Thoracic aorta (tissue), 2 donors: ENCODE data around the gene PDPN. TPM values are rescaled to one million over a fixed set of nuclear protein-coding genes. Genes with fewer than 3 reads are reported as not detected.

Experiments used
- ATAC-seq: fragments of 150-250 bp; one replicate; pipeline ENCODE4 v1.8.0; 2017; ENCODE audit warnings: low read depth; ENCODE audit not compliant: insufficient number of reproducible peaks, low FRiP score
- DNase-seq: peaks from one replicate; pipeline ENCODE4 v3.0.0-alpha.2; 2020; ENCODE audit warnings: low spot score
- H3K27ac ChIP-seq, 2 donors: fragments of 200-600 bp; sonication (generic); 1 replicate in 1 of 2; 2 replicates in 1 of 2; pipeline ENCODE4 v1.5.1; 2016; ENCODE audit warnings: mild to moderate bottlenecking in 2 of 2, moderate library complexity in 2 of 2
- H3K27me3 ChIP-seq: fragments of 200-600 bp; sonication (generic); replicated peaks from 2 replicates; pipeline ENCODE4 v1.6.0; 2016; ENCODE audit warnings: mild to moderate bottlenecking; ENCODE audit not compliant: insufficient read depth
- H3K36me3 ChIP-seq: fragments of 200-600 bp; sonication (generic); one replicate; pipeline ENCODE4 v1.5.1; 2016
- H3K4me1 ChIP-seq, 2 donors: fragments of 200-600 bp; sonication (generic); 1 replicate in 1 of 2; 2 replicates in 1 of 2; pipeline versions ENCODE4 v1.5.1 to v1.6.0; 2016; ENCODE audit warnings: low read depth in 2 of 2, mild to moderate bottlenecking in 1 of 2; ENCODE audit not compliant: control insufficient read depth in 1 of 2
- H3K4me3 ChIP-seq: fragments of 200-600 bp; sonication (generic); 2 replicates; pipeline ENCODE4 v1.5.1; 2016; ENCODE audit warnings: mild to moderate bottlenecking
- H3K9me3 ChIP-seq: fragments of 200-600 bp; sonication (generic); 2 replicates; pipeline ENCODE4 v1.5.1; 2016
- total RNA-seq, 2 donors: library from RNA; depleted of rRNA; stranded (reverse); fragments of >200 nt; gene quantifications; one replicate each; pipeline versions ENCODE4 v1.1.0 to v1.2.3, GENCODE V29; 2016
- TF ChIP-seq, protein P1 (sequence below): fragments of 200-600 bp; sonication (generic); IDR thresholded peaks from one replicate; pipeline ENCODE4 v1.5.1; 2019; ENCODE audit warnings: antibody characterized with exemption

PDPN gene
- total RNA-seq, 2 donors from 2014 or later = 13.8 to 20.7 TPM

DNA sequence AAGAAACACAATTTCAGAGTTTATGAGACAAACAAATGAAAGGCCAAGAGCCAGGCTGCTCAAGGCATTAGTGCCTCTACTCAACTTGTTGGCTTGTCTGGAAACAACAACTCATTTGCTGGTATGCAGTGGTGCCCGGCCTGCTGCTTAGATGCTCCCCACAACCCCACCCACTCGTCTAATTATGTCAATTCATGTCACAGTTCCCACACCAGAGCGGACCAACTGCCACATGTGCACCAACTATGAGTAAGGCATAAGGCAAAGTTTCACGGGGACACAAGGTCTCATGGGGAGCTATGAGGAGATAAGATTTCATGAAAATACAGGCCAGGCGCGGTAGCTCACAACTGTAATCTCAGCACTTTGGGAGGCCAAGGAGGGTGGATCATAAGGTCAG, 35.4 kb upstream of the PDPN start:
- DNase-seq (no peak), ATAC-seq (no peak)
- Histone ChIP-seq H3K36me3 (no peaks in the 10 kb centered on the region), H3K4me1 (no peaks in the 10 kb centered on the region), H3K27ac (no peak overlapping the region), H3K4me3 (no peak overlapping the region), H3K27me3 (no peaks in the 10 kb centered on the region), H3K9me3 (no peaks in the 10 kb centered on the region)
- TF ChIP-seq, protein P1, sequence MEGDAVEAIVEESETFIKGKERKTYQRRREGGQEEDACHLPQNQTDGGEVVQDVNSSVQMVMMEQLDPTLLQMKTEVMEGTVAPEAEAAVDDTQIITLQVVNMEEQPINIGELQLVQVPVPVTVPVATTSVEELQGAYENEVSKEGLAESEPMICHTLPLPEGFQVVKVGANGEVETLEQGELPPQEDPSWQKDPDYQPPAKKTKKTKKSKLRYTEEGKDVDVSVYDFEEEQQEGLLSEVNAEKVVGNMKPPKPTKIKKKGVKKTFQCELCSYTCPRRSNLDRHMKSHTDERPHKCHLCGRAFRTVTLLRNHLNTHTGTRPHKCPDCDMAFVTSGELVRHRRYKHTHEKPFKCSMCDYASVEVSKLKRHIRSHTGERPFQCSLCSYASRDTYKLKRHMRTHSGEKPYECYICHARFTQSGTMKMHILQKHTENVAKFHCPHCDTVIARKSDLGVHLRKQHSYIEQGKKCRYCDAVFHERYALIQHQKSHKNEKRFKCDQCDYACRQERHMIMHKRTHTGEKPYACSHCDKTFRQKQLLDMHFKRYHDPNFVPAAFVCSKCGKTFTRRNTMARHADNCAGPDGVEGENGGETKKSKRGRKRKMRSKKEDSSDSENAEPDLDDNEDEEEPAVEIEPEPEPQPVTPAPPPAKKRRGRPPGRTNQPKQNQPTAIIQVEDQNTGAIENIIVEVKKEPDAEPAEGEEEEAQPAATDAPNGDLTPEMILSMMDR = no peak

DNA sequence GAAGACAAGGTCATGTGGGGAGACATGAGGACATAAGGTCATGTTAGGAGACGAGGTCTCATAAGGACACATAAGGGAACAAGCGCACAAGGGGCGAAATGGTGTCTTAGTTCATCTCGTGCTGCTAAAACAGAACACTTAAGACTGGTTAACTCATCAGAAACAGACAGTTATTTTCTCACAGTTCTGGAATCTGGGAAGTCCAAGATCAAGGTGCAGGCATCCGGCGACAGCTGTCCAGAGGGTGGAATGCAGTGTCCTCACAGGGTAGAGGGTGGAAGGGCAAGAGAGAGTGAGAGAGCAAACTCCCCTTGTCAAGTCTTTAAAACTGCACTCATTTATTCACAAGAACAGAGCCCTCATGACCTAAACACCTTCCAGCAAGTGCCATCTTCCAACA, 34.6 kb upstream of the PDPN start:
- H3K27ac ChIP-seq = no peak overlapping the region
- DNase-seq = no peak
- no peak overlapping the region for H3K4me3 ChIP-seq
- H3K36me3 ChIP-seq = no peaks in the 10 kb centered on the region
- no peak for ATAC-seq
- no peaks in the 10 kb centered on the region for H3K27me3 ChIP-seq
- H3K4me1 ChIP-seq = no peaks in the 10 kb centered on the region
- no peaks in the 10 kb centered on the region for H3K9me3 ChIP-seq
- TF ChIP-seq, protein P1 = no peak

DNA sequence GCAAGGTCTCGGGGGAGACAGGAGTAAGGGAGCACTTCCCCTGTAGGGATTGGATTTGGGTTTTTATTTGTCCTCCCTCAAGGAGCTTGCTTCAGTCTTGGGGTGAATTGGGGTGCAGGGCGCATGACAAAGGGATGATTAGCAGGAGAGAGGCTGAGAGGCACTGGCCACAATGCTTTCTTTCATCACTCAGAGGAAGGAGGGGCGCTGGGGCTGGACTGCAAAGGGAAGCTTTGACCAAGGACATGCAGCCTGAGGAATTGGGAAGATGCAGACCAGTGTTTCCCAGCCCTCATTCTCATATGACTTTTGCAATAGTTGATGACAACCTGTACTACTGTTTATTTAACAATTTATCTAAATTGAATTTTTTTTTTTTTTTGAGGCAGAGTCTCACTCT, 34.1 kb upstream of the PDPN start:
- Histone ChIP-seq H3K4me1 (no peaks in the 10 kb centered on the region), H3K27ac (no peak overlapping the region), H3K36me3 (no peaks in the 10 kb centered on the region), H3K4me3 (no peak overlapping the region), H3K27me3 (no peaks in the 10 kb centered on the region), H3K9me3 (no peaks in the 10 kb centered on the region)
- TF ChIP-seq, protein P1 = no peak
- ATAC-seq (no peak), DNase-seq (no peak)

DNA sequence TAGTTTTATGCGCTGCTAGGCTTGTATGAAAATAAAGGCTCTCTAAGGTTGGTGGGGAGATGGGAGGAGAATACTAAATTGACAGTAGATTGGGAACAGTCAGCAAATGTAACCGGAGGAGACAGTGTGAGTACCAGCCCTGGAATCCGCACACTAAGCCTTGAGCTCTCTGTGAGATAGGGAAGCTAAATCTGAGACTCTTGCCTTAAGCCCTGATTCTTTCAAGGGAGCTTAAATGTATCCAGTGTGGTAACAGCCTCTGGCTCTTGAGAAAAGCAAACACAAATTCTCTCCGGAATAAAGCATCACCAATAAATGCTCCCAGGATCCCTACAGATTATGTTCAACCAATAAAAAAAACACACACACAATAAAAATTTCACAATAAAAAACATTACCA, 33.0 kb upstream of the PDPN start:
- no peak for ATAC-seq
- TF ChIP-seq, protein P1 = no peak
- H3K36me3 ChIP-seq = no peaks in the 10 kb centered on the region

DNA sequence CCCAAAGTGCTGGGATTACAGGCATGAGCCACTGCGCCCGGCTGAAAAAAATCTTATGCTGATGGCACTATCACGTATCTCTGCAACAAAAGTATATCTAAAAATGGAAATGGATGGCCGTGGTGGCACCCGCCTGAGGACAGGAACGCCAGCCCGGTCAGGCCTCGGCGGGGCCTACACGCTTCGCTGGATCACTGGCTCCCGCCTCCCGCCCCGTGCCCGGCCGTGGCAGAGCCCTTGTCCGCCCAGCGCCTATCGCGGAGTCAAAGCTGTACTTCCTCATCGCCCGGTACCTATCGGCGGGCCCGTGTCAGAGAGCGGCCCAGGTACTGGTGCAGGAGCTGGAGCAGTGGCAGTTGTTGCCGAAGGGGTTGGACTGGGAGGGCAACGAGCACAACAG, 28.8 kb upstream of the PDPN start:
- TF ChIP-seq, protein P1 = no peak
- H3K9me3 ChIP-seq = no peaks in the 10 kb centered on the region
- ATAC-seq = no peak
- no peaks in the 10 kb centered on the region for H3K27me3 ChIP-seq
- no peak for DNase-seq
- H3K4me1 ChIP-seq = no peaks in the 10 kb centered on the region
- H3K4me3 ChIP-seq = no peak overlapping the region
- H3K27ac ChIP-seq = no peak overlapping the region
- H3K36me3 ChIP-seq = no peaks in the 10 kb centered on the region

More for the DNA sequence above, 33.0 kb upstream of the PDPN start:
- H3K4me3 ChIP-seq = no peak overlapping the region
- DNase-seq = no peak
- H3K27me3 ChIP-seq = no peaks in the 10 kb centered on the region
- H3K9me3 ChIP-seq = no peaks in the 10 kb centered on the region
- no peak overlapping the region for H3K27ac ChIP-seq
- no peaks in the 10 kb centered on the region for H3K4me1 ChIP-seq
